GM18499 (cell line): ENCODE results near the gene ZNF432.
"Not testable (repeated sequence)": the region's sequence is repeated elsewhere in the genome, so short reads cannot be mapped to it uniquely, and the experiment has no call there.

Experiments used
- ATAC-seq: cut with Tn5 transposase; IDR thresholded peaks from one replicate; pipeline ENCODE4 v1.9.1; 2021; ENCODE audit warnings: moderate number of reproducible peaks; ENCODE audit not compliant: insufficient read depth, unreplicated experiment

Gene ZNF432

DNA sequence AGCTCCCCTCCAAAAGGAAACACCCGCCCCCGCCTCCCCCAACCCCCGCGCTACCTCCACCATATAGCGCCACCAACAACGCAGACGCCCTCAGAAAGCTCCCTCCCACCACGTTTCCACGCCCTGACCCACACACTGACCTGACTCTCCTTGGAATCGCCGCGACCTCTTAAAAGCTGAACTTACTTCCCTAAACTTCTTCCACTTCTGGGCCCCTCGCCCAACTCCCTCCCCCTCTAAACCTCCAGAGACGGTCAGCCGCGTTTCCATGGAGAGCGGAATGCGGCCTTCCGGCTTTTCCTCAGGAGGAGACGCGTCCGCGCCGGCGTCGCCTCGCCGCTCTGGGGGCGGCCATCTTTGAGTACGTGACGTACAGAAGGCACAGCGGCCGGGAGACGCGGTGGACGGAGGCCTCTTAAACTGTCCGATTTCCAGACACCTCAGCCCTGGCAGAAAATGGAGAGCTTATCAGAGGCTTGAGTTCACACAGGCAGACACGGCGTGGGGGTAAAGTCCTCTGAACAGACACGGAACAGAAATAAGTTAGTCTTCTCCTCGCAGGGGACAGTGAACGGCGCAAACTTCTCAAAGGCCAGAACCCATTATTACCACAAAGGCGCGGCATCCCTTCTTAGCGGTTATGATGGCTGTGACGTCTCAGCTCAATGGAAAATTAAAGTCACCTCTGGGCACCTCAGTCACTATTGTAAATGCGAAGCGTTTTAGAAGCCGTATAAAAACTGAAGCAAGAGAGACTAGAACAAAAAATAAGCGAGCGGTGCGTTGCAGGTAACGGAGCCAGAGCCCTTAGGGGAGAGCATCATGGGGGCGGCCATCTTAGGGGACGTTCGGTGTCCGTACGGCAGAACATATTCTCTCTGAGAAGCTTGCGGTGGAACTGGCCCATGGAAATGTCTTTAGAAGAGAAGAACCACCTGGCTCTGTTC, at the start of gene ZNF432:
ZNF432 (minus strand) TSS at position 284 of the 947 bp plus-strand sequence. CDS start 1,970 bp downstream, outside the sequence.
- ATAC-seq, result no peak

GRCh38 chr19:52096416-52096815, 47.8 kb upstream of the ZNF432 start:
- not testable (repeated sequence) for ATAC-seq

GRCh38 chr19:52095172-52096014, 46.8 kb upstream of the ZNF432 start, which contains the start of gene ZNF841:
TSS of gene ZNF841 (minus strand) at chr19:52095765. CDS start at chr19:52084801, 10,964 bp downstream.
- ATAC-seq, result no peak

- ATAC-seq, result no peak
Observed at GRCh38 chr19:52094526-52095130, 46.0 kb upstream of the ZNF432 start.

- ATAC-seq, result no peak
Observed at GRCh38 chr19:52086481-52086880, 37.8 kb upstream of the ZNF432 start.

- ATAC-seq, result no peak
Observed at GRCh38 chr19:52070496-52070895, 21.9 kb upstream of the ZNF432 start.

- ATAC-seq, result no peak
Observed at GRCh38 chr19:52069653-52070052, 21.0 kb upstream of the ZNF432 start.

- no peak for ATAC-seq
Observed at GRCh38 chr19:52066258-52066863, 17.7 kb upstream of the ZNF432 start.

GRCh38 chr19:52065399-52065798, 16.8 kb upstream of the ZNF432 start:
- ATAC-seq, result no peak

- ATAC-seq, result not testable (repeated sequence)
Observed at GRCh38 chr19:52056480-52056879, 7.8 kb upstream of the ZNF432 start.

DNA sequence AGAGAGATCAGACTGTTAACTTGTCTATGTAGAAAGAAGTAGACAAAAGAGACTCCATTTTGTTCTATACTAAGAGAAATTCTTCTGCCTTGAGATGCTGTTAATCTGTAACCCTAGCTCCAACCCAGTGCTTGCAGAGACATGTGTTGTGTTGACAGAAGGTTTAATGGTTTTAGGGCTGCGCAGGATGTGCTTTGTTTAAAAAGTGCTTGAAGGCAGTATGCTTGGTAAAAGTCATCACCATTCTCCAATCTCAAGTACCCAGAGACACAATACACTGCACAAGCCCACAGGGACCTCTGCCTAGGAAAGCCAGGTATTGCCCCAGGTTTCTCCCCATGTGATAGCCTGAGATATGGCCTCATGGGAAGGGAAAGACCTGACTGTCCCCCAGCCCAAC, 3.1 kb upstream of the ZNF432 start:
- not testable (repeated sequence) for ATAC-seq

- ATAC-seq, result no peak
Observed at GRCh38 chr19:52039169-52039568, 9.5 kb downstream of the ZNF432 start.

- no peak for ATAC-seq
Observed at GRCh38 chr19:52034051-52034728, 14.4 kb downstream of the ZNF432 start.

GRCh38 chr19:52028780-52029123, 19.9 kb downstream of the ZNF432 start:
- ATAC-seq, result no peak

GRCh38 chr19:52028027-52028779, 20.4 kb downstream of the ZNF432 start, which contains the start of gene ZNF614:
TSS of gene ZNF614 (minus strand) at chr19:52028379. CDS start at chr19:52025745, 2,634 bp downstream.
- ATAC-seq, result no peak

DNA sequence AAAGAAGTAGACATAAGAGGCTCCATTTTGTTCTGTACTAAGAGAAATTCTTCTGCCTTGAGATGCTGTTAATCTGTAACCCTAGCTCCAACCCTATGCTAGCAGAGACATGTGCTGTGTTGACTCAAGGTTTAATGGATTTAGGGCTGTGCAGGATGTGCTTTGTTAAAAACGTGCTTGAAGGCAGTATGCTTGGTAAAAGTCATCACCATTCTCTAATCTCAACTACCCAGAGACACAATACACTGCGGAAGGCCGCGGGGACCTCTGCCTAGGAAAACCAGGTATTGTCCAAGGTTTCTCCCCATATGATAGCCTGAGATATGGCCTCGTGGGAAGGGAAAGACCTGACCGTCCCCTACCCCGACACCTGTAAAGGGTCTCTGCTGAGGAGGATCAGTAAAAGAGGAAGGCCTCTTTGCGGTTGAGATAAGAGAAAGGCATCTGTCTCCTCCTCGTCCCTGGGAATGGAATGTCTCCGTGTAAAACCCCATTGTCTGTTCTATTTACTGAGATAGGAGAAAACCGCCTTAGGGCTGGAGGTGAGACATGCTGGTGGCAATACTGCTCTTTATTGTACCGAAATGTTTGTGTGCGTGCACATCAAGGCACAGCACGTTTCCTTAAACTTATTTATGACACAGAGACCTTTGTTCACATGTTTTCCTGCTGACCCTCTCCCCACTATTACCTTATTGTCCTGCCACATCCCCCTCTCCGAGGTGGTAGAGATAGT, 22.2 kb downstream of the ZNF432 start:
- not testable (repeated sequence) for ATAC-seq

DNA sequence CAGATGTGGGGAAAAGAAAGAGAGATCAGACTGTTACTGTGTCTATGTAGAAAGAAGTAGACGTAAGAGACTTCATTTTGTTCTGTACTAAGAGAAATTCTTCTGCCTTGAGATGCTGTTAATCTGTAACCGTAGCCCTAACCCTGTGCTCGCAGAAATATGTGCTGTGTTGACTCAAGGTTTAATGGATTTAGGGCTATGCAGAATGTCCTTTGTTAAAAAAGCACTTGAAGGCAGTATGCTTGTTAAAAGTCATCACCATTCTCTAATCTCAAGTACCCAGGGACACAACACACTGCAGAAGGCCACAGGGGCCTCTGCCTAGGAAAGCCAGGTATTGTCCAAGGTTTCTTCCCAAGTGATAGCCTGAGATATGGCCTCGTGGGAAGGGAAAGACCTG, 24.2 kb downstream of the ZNF432 start:
- ATAC-seq, result not testable (repeated sequence)

DNA sequence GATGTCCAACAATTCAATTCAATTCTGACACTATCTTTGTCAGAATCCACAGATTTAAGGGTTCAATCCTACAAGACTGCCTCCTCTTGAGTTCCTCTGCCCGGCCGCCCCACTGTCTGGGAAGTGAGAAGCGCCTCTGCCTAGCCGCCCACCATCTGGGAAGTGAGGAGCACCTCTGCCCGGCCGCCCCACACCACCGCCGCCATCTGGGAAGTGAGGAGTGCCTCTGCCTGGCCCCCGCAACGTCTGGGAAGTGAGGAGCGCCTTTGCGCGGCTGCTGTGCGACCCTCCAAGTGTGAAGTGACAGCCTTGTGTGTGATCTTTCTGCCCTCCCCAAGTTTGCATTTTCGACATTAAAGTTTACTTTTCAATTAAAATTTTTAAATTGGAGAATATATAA, 26.4 kb downstream of the ZNF432 start:
- ATAC-seq, result no peak
